Measurements from ENCODE around the gene DENND2D. TPM values are rescaled to one million over a fixed set of nuclear protein-coding genes. Genes with fewer than 3 reads are reported as not detected.

DENND2D gene
- total RNA-seq, 2 experiments from 2014 or later, result 60.7 to 62.0 TPM

GRCh38 chr1:111183308-111184069 lies 17.0 kb downstream of the DENND2D start:
- no peak for TF ChIP-seq CTCF (IDR thresholded peaks at IDR 0.05)
- H3K9me3 Mint-ChIP-seq, result no peaks in the 10 kb centered on the region
- H3K27me3 Mint-ChIP-seq, result no peaks in the 10 kb centered on the region
- no peaks in the 10 kb centered on the region for H3K27me3 ChIP-seq (ENCODE audit: control insufficient read depth in 1 of 2, insufficient read depth in 2 of 2, low read length in 2 of 2)
- intact Hi-C loops (cut with DNase I, micrococcal nuclease), result no loop called here
- H3K27ac ChIP-seq (ENCODE audit: low read depth in 1 of 2, low read length in 2 of 2), result no peak overlapping the region
- POLR2A ChIA-PET, result interaction anchor here (0.8 to 8.7 kb wide), 12 partner anchors 8 to 222 kb away, joined by 3 to 125 read pairs (median 5); partner anchors contain the start of gene DENND2D
- no peak for ATAC-seq (ENCODE audit: poor library complexity)
- peaks cover 94% of the 10 kb centered on the region for H3K4me1 Mint-ChIP-seq (ENCODE audit: low read depth)
- no peak overlapping the region for H3K4me3 ChIP-seq (ENCODE audit: low read length)
- CTCF ChIA-PET, result interaction anchor here (0.6 to 1.6 kb wide), 2 partner anchors 12 to 23 kb away, joined by 3 to 4 read pairs; no protein-coding TSS in a partner anchor
- peak overlapping the region; percentile 86 for H3K27ac Mint-ChIP-seq
- peaks cover 19% of the 10 kb centered on the region for H3K4me1 ChIP-seq (ENCODE audit: insufficient read depth, low read length)
- no peak overlapping the region for H3K4me3 Mint-ChIP-seq
- DNase-seq, result no peak
- no peaks in the 10 kb centered on the region for H3K9me3 ChIP-seq (ENCODE audit: control insufficient read depth in 1 of 2, insufficient read depth in 1 of 2, low read length in 2 of 2)
- peaks cover 86% of the 10 kb centered on the region for H3K36me3 Mint-ChIP-seq (ENCODE audit: low read depth)
- peaks cover 61% of the 10 kb centered on the region for H3K36me3 ChIP-seq (ENCODE audit: insufficient read depth, low read length)

DNA sequence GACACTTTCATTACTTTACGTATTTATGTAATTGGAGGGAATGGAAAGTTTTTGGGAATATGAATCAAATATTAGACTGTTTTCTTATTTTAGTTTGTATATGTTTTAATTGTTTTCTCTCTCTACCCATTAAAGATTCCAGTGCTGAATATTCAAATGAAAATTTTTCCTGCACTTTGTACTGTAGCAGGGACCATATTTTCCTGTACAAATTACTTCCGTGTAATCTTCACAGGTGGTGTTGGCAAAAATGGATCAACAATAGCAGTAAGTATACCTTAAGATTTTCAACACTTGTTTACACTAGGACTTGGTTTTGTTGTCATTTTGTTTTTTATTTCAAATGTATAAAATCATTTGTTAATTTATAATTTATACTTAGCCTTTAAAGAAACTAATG lies 18.4 kb downstream of the DENND2D start:
- ChIA-PET CTCF (interaction anchor here (1.2 to 1.6 kb wide), 3 partner anchors 11 to 50 kb away, joined by 3 to 4 read pairs (median 4); no protein-coding TSS in a partner anchor), POLR2A (interaction anchor here (1.0 to 8.7 kb wide), 7 partner anchors 9 to 224 kb away, joined by 3 to 125 read pairs (median 5); partner anchors contain the start of gene DENND2D)
- no peak overlapping the region for H3K4me3 Mint-ChIP-seq
- H3K36me3 Mint-ChIP-seq (ENCODE audit: low read depth), result peaks cover 82% of the 10 kb centered on the region
- H3K27ac ChIP-seq (ENCODE audit: low read depth in 1 of 2, low read length in 2 of 2), result no peak overlapping the region
- intact Hi-C loops (cut with DNase I, micrococcal nuclease), result no loop called here
- H3K27me3 Mint-ChIP-seq, result no peaks in the 10 kb centered on the region
- TF ChIP-seq CTCF (IDR thresholded peaks at IDR 0.05), result no peak
- peaks cover 90% of the 10 kb centered on the region for H3K4me1 Mint-ChIP-seq (ENCODE audit: low read depth)
- no peaks in the 10 kb centered on the region for H3K27me3 ChIP-seq (ENCODE audit: control insufficient read depth in 1 of 2, insufficient read depth in 2 of 2, low read length in 2 of 2)
- no peak overlapping the region for H3K4me3 ChIP-seq (ENCODE audit: low read length)
- peak overlapping the region; percentile 86 for H3K27ac Mint-ChIP-seq
- no peaks in the 10 kb centered on the region for H3K9me3 Mint-ChIP-seq
- no peak for DNase-seq
- H3K9me3 ChIP-seq (ENCODE audit: control insufficient read depth in 1 of 2, insufficient read depth in 1 of 2, low read length in 2 of 2), result no peaks in the 10 kb centered on the region
- H3K4me1 ChIP-seq (ENCODE audit: insufficient read depth, low read length), result peaks cover 5% of the 10 kb centered on the region
- ATAC-seq (ENCODE audit: poor library complexity), result no peak
- peaks cover 54% of the 10 kb centered on the region for H3K36me3 ChIP-seq (ENCODE audit: insufficient read depth, low read length)

GRCh38 chr1:111179968-111180533 lies 20.4 kb downstream of the DENND2D start:
- H3K4me1 Mint-ChIP-seq (ENCODE audit: low read depth), result peaks cover 88% of the 10 kb centered on the region
- no peaks in the 10 kb centered on the region for H3K27me3 Mint-ChIP-seq
- no peak overlapping the region for H3K4me3 Mint-ChIP-seq
- Histone ChIP-seq H3K4me3 (ENCODE audit: low read length) (no peak overlapping the region), H3K27ac (ENCODE audit: low read depth in 1 of 2, low read length in 2 of 2) (peak overlapping the region in 1 of 2 donors; percentile 8), H3K9me3 (ENCODE audit: control insufficient read depth in 1 of 2, insufficient read depth in 1 of 2, low read length in 2 of 2) (no peaks in the 10 kb centered on the region), H3K27me3 (ENCODE audit: control insufficient read depth in 1 of 2, insufficient read depth in 2 of 2, low read length in 2 of 2) (no peaks in the 10 kb centered on the region), H3K4me1 (ENCODE audit: insufficient read depth, low read length) (no peaks in the 10 kb centered on the region), H3K36me3 (ENCODE audit: insufficient read depth, low read length) (peaks cover 48% of the 10 kb centered on the region)
- H3K27ac Mint-ChIP-seq, result peak overlapping the region; percentile 86
- no peak for ATAC-seq (ENCODE audit: poor library complexity)
- POLR2A ChIA-PET, result interaction anchor here (0.9 to 1.5 kb wide), 6 partner anchors 10 to 46 kb away, joined by 3 to 9 read pairs (median 3); partner anchors contain the start of gene DENND2D
- H3K9me3 Mint-ChIP-seq, result no peaks in the 10 kb centered on the region
- intact Hi-C loops (cut with DNase I, micrococcal nuclease), result loop anchor here in 1 of 2 experiments (5.0 kb wide), 1 partner anchor 38 kb away; the partner anchor contains the start of genes CEPT1 and DRAM2
- H3K36me3 Mint-ChIP-seq (ENCODE audit: low read depth), result peaks cover 82% of the 10 kb centered on the region
- TF ChIP-seq CTCF (IDR thresholded peaks at IDR 0.05), result no peak
- no peak for DNase-seq
- CTCF ChIA-PET, result interaction anchor here (0.9 kb wide), 1 partner anchor 26 kb away, joined by 3 read pairs; no protein-coding TSS in a partner anchor
